GM03348 (cell line): ENCODE measurements around the gene TMEM242.
"Not testable (repeated sequence)": the region's sequence is repeated elsewhere in the genome, so short reads cannot be mapped to it uniquely, and the experiment has no call there.

Experiments
- DNase-seq: peaks from one replicate; pipeline ENCODE4 v3.0.0; 2012; ENCODE audit warnings: low spot score

Gene TMEM242

GRCh38 chr6:157323966-157324300, 614 bp upstream of the TMEM242 start:
- DNase-seq = peak; percentile 81

DNA sequence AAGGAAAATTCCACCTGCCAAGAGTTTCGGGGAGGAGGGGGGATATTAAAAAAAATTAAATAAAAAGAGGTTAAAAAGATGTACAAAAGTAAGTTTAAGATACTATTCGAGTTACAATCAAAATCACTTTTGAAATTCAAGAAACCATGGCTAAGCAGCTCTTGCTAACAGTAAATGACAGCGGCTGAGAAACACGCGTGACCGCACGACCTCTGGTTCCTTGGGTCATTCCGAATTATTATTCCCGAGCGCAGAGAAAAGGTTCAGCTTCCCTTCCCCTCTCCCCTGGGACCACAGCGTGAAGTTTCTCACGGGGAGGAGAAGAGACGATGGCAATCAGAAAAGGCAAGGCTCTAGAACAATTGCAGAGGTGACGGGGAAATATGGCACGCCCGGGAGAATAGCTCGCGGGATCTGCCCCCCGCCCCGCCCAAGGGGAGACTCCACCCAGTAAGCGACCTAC, 496 bp downstream of the TMEM242 start:
- DNase-seq = peak; percentile 96

- DNase-seq = peak; percentile 87
Observed at GRCh38 chr6:157316871-157317814, 6.2 kb downstream of the TMEM242 start.

DNA sequence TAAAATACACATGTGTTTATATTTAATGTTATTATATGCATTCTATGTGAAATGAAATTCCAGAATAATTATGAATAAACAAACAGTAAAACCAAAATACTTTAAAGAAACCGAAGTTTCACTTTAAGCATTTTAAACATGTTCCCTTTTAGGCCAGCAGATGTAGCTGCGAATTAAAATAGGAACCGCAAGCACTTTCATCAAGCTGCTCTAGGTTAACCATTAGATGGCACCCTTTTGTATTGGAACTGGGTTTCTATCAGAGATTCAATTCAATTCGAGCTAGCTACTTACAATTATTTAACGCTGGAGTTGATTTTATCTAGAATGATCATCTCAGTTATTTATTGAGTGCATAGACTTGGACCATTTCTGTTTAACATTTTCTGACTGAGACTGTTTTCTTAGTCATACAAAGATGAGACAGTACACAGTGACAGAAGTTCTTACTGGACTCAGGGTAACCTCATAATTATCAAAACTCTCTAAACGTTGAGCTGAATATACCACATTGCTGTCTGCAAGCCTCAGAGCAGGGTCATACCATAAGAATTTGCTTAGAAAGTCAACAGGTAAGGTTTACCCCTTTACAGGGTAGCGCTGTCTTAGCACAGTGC, 8.5 kb downstream of the TMEM242 start:
- peak; percentile 79 for DNase-seq

GRCh38 chr6:157313531-157314467, 9.5 kb downstream of the TMEM242 start:
- no peak for DNase-seq

DNA sequence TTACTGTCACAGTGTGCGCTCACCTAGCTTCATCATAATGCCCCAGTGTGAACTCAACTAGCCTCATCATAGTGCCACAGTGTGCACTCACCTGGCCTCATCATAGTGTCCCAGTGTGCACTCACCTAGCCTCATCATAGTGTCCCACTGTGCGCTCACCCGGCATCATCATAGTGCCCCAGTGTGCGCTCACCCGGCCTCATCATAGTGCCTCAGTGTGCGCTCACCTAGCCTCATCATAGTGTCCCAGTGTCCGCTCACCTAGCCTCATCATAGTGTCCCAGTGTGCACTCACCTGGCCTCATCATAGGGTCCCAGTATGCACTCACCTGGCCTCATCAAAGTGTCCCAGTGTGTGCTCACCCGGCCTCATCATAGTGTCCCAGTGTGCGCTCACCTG, 10.6 kb downstream of the TMEM242 start:
- DNase-seq = peak; percentile 15

- not testable (repeated sequence) for DNase-seq
Observed at GRCh38 chr6:157310693-157311092, 12.6 kb downstream of the TMEM242 start.

DNA sequence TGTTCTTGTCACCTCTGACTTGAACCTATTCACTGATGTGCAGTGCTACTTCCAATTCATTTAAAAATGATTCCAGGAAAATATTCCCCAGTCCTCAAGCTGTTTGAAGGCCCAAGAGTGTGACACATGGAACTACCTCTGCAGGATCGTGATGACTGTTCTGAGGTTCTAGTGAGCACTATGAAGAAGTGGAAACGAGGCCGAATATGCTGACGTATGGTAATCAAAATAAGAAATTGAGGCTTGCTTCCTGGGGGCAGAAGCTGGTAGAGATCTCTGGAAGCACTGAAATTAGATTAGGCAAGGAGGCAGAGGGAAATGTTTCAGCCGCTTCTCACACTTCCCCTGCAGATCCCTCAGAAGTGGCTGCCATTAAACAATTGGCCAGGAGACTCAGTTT, 15.7 kb downstream of the TMEM242 start:
- DNase-seq = no peak

DNA sequence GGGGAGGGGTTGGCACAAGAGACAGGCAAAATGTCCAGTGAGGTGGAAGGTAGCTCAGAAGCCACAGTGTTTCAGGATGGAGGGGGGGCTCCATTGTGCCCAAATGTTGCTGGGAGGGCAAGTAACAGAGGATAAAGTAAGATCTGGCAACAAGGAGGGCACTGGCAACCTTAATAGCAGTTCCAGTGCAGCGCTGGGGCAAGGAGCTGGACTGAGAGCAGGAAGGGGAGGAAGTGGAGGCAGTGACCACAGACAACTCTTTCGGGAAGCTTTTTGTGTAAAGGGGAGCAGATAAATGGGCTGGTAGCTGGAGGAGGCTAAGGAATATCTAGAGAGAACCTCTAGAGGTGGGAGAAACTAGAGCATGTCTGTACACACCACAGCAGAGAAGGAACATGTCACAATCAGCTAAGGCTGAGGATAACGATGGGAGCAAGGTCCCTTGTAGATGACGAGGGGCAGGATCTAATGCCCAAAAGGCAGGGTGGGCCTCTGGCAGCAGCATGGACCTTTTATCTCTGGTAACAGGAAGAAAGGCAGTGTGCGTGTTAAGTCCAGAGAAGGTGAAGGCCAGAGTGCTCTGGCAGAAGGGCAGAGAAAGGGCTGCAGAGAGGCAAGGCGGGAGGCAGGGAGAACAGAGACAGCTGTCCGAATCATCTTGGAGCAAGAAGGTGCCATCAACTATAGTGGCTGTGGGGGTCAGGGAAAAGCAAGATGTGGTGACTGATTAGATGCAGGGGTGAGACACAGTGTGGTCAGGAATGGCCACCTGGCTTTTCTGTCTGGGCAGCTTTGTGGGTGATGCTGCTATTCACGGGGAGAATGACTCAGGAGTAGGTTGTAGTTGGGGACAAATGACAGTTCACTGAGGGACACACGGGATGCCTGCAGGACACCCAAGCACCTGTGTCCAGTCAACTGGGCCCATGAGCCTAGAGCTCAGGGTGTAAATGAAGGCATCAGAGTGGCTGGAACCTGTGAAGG, 17.4 kb downstream of the TMEM242 start:
- DNase-seq = no peak

DNA sequence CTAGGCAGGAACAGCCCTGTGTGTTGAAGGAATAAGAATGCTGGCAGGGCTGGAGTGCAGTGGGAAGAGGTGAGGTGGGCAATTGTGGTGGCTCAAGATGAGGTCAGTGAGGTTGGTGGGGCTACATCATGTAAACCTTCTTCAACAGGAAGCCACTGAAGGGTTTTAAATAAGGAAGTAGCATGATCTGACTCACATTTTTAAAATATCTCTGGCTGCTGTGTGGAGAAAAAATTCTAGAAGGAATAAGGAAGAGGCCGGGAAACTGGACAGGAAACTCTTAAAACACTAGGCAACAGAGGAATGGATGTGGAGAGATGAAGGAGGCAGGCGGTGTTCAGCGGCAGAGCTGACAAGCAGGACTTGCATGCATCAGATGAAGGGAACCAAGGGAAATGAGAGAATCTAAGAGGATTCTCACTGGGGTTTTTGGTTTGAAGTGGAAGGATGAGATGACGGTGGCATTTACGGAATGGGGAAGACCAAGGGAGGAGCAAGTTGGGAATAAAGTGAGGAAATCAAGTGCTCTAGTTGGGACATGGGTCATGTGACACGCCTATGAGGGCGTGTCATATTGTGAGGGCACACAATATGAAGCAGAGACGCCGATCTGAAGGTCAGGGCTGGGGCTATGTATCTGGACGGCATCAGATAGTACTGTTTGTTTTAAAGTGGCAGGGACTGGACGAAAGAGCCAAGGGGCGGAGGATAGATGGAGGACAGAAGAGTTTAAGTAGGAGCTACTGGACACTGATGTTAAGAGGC, 18.2 kb downstream of the TMEM242 start:
- DNase-seq = peak; percentile 18

DNA sequence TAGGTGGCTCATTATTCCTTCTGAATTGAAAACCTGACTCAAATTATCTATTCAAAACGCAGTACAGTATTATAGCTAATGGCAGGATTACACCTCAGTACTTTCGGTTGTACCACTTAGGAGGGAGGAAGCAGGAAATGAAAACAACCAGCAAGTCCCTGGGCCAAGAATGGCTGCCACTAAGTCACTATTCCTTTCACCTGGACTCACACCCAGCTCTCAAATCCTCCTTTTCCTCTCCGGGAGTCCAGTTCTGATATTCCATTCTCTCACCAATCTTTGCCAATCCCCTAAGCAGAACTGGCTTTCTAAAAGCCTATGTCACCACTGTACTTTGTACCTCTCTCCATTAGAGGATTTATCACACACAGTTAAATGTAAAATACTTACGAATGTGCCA, 20.6 kb downstream of the TMEM242 start:
- DNase-seq = no peak

DNA sequence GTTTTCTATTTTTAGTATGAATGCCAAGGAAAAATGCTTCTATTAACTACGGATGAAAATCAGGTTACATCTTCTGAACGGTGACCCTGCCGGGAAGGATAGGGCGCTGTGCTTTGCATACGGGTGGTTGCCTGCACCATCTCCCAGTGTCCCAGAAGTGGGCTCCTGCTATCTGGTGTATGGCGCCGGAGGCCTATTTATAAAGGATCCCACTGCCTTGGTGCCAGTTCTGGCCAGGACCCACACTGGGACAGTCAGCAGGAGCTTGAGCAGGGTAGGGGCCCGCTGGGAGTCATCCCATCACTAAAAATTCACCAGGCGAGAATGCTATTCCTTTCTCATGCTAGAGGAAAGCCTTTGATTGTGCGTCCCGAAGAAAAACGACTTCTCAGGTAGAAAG, 22.9 kb downstream of the TMEM242 start:
- no peak for DNase-seq

- DNase-seq = no peak
Observed at GRCh38 chr6:157300006-157300405, 23.3 kb downstream of the TMEM242 start.

DNA sequence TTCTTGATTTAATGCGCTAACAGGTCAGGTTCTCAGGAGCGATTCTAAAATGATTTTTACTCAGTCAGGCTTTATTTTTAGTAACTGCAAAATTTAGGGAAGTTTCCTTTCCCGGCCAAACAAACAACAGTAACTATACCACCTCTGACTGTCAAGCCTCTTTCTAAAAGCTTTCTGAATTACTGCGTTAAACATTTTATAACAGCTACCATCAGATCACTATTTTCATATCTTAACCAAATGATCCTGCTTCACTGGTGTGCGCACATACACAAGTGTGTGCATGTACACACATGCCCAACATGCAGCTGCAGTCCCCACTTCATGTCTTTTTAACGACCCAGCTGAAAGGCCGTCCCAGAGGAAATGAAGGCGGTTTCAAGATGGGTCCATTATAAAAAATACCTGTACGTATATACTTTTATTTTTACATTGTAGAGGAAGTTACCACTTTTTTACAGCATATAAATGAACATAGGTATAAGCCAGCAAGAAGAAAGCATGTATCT, 25.0 kb downstream of the TMEM242 start:
- DNase-seq = no peak

GRCh38 chr6:157294654-157295053, 28.7 kb downstream of the TMEM242 start:
- no peak for DNase-seq

GRCh38 chr6:157293780-157294179, 29.5 kb downstream of the TMEM242 start:
- DNase-seq = no peak

- DNase-seq = no peak
Observed at GRCh38 chr6:157292202-157292601, 31.1 kb downstream of the TMEM242 start.

DNA sequence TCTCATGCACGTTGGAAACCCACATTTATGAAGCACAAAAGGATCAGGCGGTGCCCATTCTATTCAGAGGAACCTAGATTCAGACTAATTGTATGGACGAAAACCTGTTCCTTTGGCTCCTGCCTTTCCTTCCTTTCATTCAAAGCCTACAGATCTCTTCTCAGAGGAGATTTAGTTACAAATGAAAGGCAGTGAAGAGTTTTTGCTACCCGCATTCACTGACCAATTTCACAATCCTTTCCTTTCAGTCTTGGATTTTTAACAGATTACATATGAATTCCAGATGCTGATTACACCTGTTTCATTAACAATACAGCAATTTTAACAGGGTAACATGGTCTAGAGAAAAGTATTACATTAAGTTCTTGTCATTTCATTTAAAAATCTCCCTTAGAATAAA, 32.0 kb downstream of the TMEM242 start:
- no peak for DNase-seq

DNA sequence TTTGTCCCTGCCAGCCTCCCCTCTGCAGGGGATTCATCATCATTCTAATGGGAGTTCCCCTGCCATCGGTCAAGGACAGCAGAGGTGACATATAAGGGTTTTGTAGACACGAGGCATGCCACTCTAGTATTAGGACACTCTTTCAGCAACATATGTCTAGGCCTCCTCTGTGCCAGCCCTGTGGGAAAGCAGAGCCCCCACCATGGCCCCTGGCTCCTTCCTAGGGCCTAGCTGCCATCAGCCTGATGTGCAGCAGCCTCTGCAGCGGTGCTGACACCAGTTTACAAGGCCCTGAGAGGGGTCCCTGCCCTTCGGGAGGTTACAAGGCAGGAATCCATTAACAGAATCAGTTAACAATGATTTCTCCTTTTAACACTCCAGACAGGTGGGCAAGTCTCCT, 32.5 kb downstream of the TMEM242 start:
- no peak for DNase-seq

DNA sequence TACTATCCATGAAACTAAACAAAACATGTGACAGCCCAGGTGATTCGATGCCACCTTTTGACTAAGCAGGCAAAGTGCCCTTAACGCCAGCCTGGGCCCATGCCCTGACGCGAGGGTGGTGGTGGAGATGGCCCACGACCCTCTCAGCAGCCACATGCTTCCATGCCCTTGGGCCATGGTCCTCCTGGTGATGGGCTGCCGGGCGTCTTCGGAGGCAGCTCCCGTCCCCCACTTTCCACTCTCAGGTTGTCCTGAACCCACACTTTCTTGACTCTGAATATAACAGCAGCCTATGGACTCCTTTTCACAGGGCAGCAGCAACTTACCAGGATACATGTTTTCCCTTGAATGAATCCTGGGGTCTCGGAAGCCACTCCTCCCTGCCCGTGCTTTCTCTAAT, 33.6 kb downstream of the TMEM242 start:
- no peak for DNase-seq
